ENCODE measurements around the gene KHSRP.

KHSRP gene, protein sequence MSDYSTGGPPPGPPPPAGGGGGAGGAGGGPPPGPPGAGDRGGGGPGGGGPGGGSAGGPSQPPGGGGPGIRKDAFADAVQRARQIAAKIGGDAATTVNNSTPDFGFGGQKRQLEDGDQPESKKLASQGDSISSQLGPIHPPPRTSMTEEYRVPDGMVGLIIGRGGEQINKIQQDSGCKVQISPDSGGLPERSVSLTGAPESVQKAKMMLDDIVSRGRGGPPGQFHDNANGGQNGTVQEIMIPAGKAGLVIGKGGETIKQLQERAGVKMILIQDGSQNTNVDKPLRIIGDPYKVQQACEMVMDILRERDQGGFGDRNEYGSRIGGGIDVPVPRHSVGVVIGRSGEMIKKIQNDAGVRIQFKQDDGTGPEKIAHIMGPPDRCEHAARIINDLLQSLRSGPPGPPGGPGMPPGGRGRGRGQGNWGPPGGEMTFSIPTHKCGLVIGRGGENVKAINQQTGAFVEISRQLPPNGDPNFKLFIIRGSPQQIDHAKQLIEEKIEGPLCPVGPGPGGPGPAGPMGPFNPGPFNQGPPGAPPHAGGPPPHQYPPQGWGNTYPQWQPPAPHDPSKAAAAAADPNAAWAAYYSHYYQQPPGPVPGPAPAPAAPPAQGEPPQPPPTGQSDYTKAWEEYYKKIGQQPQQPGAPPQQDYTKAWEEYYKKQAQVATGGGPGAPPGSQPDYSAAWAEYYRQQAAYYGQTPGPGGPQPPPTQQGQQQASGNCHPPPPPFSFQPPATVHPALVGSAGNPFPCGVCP

DNA sequence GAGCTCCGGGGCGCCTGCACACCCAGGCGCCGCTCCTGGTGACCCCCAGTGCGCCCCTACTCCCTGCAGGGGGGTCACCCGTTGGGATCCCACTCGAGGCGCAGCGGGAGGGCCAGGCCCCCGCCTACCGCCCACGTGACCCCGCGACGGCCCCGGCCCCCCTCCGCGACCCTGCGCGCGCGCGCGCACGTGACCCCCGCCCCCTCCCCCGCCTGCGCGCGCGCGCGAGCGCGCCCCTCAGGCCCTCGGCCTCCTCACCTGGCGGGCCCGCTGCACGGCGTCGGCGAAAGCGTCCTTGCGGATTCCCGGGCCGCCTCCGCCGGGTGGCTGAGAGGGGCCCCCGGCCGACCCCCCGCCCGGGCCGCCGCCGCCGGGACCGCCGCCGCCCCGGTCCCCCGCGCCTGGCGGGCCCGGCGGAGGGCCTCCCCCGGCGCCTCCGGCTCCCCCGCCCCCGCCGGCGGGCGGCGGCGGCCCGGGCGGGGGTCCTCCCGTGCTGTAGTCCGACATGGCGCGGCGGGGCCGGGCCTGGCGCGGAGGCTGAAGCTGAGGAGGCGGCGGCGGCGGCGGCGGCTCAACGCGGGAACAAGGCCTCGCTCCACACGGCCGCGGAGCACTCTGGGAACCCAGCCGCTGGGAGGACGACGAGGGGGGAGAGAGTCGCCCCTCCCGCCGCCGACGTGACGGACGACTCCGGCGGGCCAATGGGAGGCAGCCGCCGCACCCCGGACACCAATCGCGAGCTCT, at the start of gene KHSRP:
KHSRP (minus strand) TSS at position 617 of the 744 bp plus-strand sequence; CDS start at position 507, 110 bp downstream.
- Histone ChIP-seq H3K4me3 (ENCODE audit: severe bottlenecking) (peak within 1 kb of the TSS; percentile 85), H3K36me3 (ENCODE audit: low read depth) (peaks cover 40% of the 10 kb centered on the region), H3K4me1 (ENCODE audit: insufficient read depth, poor library complexity, severe bottlenecking) (peaks cover 5% of the 10 kb centered on the region), H3K9me3 (ENCODE audit: severe bottlenecking) (no peaks in the 10 kb centered on the region), H3K27me3 (ENCODE audit: insufficient read depth, poor library complexity, severe bottlenecking) (no peaks in the 10 kb centered on the region), H3K27ac (ENCODE audit: poor library complexity, severe bottlenecking) (peak within 1 kb of the TSS; percentile 55)
- TF ChIP-seq, protein P1, sequence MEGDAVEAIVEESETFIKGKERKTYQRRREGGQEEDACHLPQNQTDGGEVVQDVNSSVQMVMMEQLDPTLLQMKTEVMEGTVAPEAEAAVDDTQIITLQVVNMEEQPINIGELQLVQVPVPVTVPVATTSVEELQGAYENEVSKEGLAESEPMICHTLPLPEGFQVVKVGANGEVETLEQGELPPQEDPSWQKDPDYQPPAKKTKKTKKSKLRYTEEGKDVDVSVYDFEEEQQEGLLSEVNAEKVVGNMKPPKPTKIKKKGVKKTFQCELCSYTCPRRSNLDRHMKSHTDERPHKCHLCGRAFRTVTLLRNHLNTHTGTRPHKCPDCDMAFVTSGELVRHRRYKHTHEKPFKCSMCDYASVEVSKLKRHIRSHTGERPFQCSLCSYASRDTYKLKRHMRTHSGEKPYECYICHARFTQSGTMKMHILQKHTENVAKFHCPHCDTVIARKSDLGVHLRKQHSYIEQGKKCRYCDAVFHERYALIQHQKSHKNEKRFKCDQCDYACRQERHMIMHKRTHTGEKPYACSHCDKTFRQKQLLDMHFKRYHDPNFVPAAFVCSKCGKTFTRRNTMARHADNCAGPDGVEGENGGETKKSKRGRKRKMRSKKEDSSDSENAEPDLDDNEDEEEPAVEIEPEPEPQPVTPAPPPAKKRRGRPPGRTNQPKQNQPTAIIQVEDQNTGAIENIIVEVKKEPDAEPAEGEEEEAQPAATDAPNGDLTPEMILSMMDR (IDR thresholded peaks at IDR 0.05; ENCODE audit: poor library complexity, severe bottlenecking) = no peak
- ATAC-seq (ENCODE audit: low read depth) (no peak), DNase-seq (ENCODE audit: low spot score) (no peak)

DNA sequence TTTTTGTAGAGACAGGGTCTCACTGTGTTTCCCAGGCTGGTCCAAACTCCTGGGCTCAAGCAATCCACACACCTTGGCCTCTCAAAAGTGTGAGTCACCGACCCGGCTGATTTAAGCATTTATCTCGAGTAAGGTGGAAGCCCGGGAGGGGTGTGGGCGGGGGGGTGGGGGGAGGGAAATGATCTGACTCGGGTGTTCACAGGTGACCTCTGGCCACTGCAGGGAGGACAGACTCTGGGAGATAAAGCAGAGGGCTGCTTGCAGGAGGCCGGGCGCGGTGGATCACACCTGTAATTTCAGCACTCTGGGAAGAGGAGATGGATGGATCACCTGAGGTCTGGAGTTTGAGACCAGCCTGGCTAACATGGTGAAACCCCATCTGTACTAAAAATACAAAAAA, 49.0 kb upstream of the KHSRP start:
- no peak for DNase-seq (ENCODE audit: low spot score)
- Histone ChIP-seq H3K27me3 (ENCODE audit: insufficient read depth, poor library complexity, severe bottlenecking) (no peaks in the 10 kb centered on the region), H3K4me1 (ENCODE audit: insufficient read depth, poor library complexity, severe bottlenecking) (no peaks in the 10 kb centered on the region), H3K9me3 (ENCODE audit: severe bottlenecking) (no peaks in the 10 kb centered on the region), H3K27ac (ENCODE audit: poor library complexity, severe bottlenecking) (no peak overlapping the region), H3K4me3 (ENCODE audit: severe bottlenecking) (no peak overlapping the region), H3K36me3 (ENCODE audit: low read depth) (no peaks in the 10 kb centered on the region)
- ATAC-seq (ENCODE audit: low read depth) = no peak
- TF ChIP-seq, protein P1 (IDR thresholded peaks at IDR 0.05; ENCODE audit: poor library complexity, severe bottlenecking) = no peak

DNA sequence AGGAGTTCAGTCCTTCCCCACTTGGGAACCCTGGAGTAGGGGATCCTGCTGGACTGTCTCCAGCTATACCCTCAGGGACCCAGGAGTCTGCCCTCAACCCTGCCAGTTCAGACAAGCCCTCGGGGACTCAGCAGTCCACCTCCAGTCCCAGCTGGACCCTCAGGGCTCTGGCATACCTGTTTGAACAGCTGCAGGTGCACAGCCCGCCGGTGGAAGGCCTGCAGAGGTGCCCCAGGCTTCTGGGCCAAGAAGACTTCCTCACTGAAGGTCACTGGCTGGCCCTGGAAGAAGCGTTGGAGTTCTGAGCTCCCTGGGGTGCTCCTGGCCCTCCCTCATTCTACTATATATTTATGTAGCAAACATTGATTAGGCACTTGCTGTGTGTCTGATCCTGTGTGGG, 48.1 kb upstream of the KHSRP start:
- no peak overlapping the region for H3K4me3 ChIP-seq (ENCODE audit: severe bottlenecking)
- no peak overlapping the region for H3K27ac ChIP-seq (ENCODE audit: poor library complexity, severe bottlenecking)
- H3K4me1 ChIP-seq (ENCODE audit: insufficient read depth, poor library complexity, severe bottlenecking) = no peaks in the 10 kb centered on the region
- DNase-seq (ENCODE audit: low spot score) (no peak), ATAC-seq (ENCODE audit: low read depth) (no peak)
- no peaks in the 10 kb centered on the region for H3K9me3 ChIP-seq (ENCODE audit: severe bottlenecking)
- TF ChIP-seq, protein P1 (IDR thresholded peaks at IDR 0.05; ENCODE audit: poor library complexity, severe bottlenecking) = no peak
- H3K27me3 ChIP-seq (ENCODE audit: insufficient read depth, poor library complexity, severe bottlenecking) = no peaks in the 10 kb centered on the region
- no peaks in the 10 kb centered on the region for H3K36me3 ChIP-seq (ENCODE audit: low read depth)

GRCh38 chr19:6471076-6471475, 46.5 kb upstream of the KHSRP start:
- no peaks in the 10 kb centered on the region for H3K36me3 ChIP-seq (ENCODE audit: low read depth)
- TF ChIP-seq, protein P1 (IDR thresholded peaks at IDR 0.05; ENCODE audit: poor library complexity, severe bottlenecking) = no peak
- no peak overlapping the region for H3K4me3 ChIP-seq (ENCODE audit: severe bottlenecking)
- H3K9me3 ChIP-seq (ENCODE audit: severe bottlenecking) = no peaks in the 10 kb centered on the region
- no peaks in the 10 kb centered on the region for H3K27me3 ChIP-seq (ENCODE audit: insufficient read depth, poor library complexity, severe bottlenecking)
- no peaks in the 10 kb centered on the region for H3K4me1 ChIP-seq (ENCODE audit: insufficient read depth, poor library complexity, severe bottlenecking)
- DNase-seq (ENCODE audit: low spot score) (no peak), ATAC-seq (ENCODE audit: low read depth) (no peak)
- H3K27ac ChIP-seq (ENCODE audit: poor library complexity, severe bottlenecking) = no peak overlapping the region

Data from RWPE2 (cell line).